Measurements from ENCODE around the gene CEPT1.

- TF ChIP-seq POLR2A (IDR thresholded peaks at IDR 0.05) = no peak
- no peak for TF ChIP-seq CTCF (IDR thresholded peaks at IDR 0.05 in 8 of 11, conservative IDR thresholded peaks at IDR 0.05 in 3 of 11)
- TF ChIP-seq POLR2AphosphoS5 (IDR thresholded peaks at IDR 0.05) = no peak
These were observed 77.3 kb downstream of the CEPT1 start for GRCh38 chr1:111217183-111217910.
